Adrenal gland (tissue), 12 donors: ENCODE measurements around the gene FANCE. TPM values are rescaled to one million over a fixed set of nuclear protein-coding genes. Genes with fewer than 3 reads are reported as not detected.

Source experiments
- DNase-seq, 7 donors: peaks; one replicate each; pipeline ENCODE4 v3.0.0-alpha.2; 2019 to 2020
- H3K27ac ChIP-seq, 5 donors: fragments of 200-600 bp; sonication (generic) in 4 of 5; 1 replicate in 3 of 5; 2 replicates in 2 of 5; pipeline versions ENCODE4 v1.5.1 to v1.8.0; 2016 to 2020; ENCODE audit warnings: mild to moderate bottlenecking in 1 of 5
- H3K27me3 ChIP-seq: fragments of 200-600 bp; 2 replicates; pipeline ENCODE4 v1.8.0; 2021
- H3K36me3 ChIP-seq, 2 donors: fragments of 200-600 bp; replicated peaks in 1 of 2; 1 replicate in 1 of 2; 2 replicates in 1 of 2; pipeline versions ENCODE4 v1.5.1 to v1.8.0; 2018 to 2022
- H3K4me1 ChIP-seq, 2 donors: fragments of 200-600 bp; replicated peaks in 1 of 2; 1 replicate in 1 of 2; 2 replicates in 1 of 2; pipeline versions ENCODE4 v1.5.1 to v1.8.0; 2018 to 2021
- H3K4me3 ChIP-seq, 4 donors: fragments of 200-600 bp; sonication (generic) in 3 of 4; one replicate each; pipeline ENCODE4 v1.5.1; 2016 to 2018
- H3K9me3 ChIP-seq, 3 donors: fragments of 200-600 bp; sonication (generic) in 1 of 3; replicated peaks in 1 of 3; 1 replicate in 2 of 3; 2 replicates in 1 of 3; pipeline versions ENCODE4 v1.5.1 to v1.8.0; 2016 to 2021
- POLR2A ChIP-seq, 2 donors: fragments of 450-650 bp; IDR thresholded peaks; one replicate each; pipeline ENCODE4 v1.6.1; 2017; ENCODE audit warnings: antibody characterized with exemption in 2 of 2, mild to moderate bottlenecking in 2 of 2, moderate library complexity in 1 of 2
- WGBS, 4 donors: extraction: QIAGEN DNeasy Blood & Tissue Kit in 2 of 4; methylation state at CpG; one replicate each; pipeline versions ENCODE4 v1.1.5 to v1.1.7; 2013 to 2017; 5-methylcytosine and 5-hydroxymethylcytosine counted together
- intact Hi-C, 2 donors: fragments of 100-400 bp; cut with DNase I; formaldehyde crosslinking; loops; one replicate each; pipeline versions ENCODE4 v1.14.1 to v1.15.0; 2022 to 2023
- polyA plus RNA-seq, 3 donors: library from polyadenylated mRNA; stranded (reverse); fragments of 200-250 nt in 2 of 3; fragments of 350-450 nt in 1 of 3; fragmentation: Illumina TruSeq in 1 of 3; extraction: RNeasy Lipid Tissue Mini Kit (QIAGEN cat#74804) in 1 of 3; gene quantifications; one replicate each; pipeline ENCODE4 v1.2.3, GENCODE V29; 2013 to 2014
- total RNA-seq, 9 donors: library from RNA; depleted of rRNA in 4 of 9; stranded (reverse); fragments of >200 nt in 4 of 9; fragments of 120-200 nt in 1 of 9; fragmentation: NEBNext Ultra II Directional in 1 of 9; extraction: Animal tissue kit (Norgen Biotek cat#: 25700) in 1 of 9; gene quantifications; one replicate each; pipeline versions ENCODE4 v1.1.0 to v1.2.4, GENCODE V29; 2013 to 2023
- TF ChIP-seq, protein P1 (sequence below), 6 experiments: fragments of 450-650 bp in 4 of 6; fragments of 200-600 bp in 2 of 6; sonication (generic) in 1 of 6; IDR thresholded peaks; 1 replicate in 5 of 6; 2 replicates in 1 of 6; pipeline versions ENCODE4 v1.5.1 to v1.8.0; 2016 to 2021; ENCODE audit warnings: antibody characterized with exemption in 6 of 6, mild to moderate bottlenecking in 2 of 6, moderate library complexity in 1 of 6
- donor health status: healthy with polysubstance abuse.
- donor health status: Bipolar disorder and iron deficiency.
- donor health status: DM: yes; HTN: yes; CAD: no.
- donor health status: DM: no; HTN: no; CAD: no.
- donor health status: DM: no; HTN: no; CAD: no.
- donor health status: DM: yes; HTN: yes; CAD: no.

Gene FANCE
- total and polyA plus RNA-seq, 12 donors, result 1.0 to 5.3 (median 2.1) TPM

GRCh38 chr6:35496036-35496840, 44.1 kb downstream of the FANCE start:
- intact Hi-C loops, result no loop called here

GRCh38 chr6:35496841-35497570, 44.9 kb downstream of the FANCE start, which contains the start of gene TEAD3:
Gene TEAD3, minus strand, starts transcription at chr6:35497079.
- Histone ChIP-seq H3K4me1 (peaks cover 7 to 19% of the 10 kb centered on the region in 2 donors), H3K27ac (peak within 1 kb of the TSS in 4 of 5 donors; percentile 66 to 91 (median 75)), H3K4me3 (peak within 1 kb of the TSS in 2 of 4 donors; percentile 69 to 83), H3K27me3 (no peaks in the 10 kb centered on the region), H3K36me3 (no peaks in the 10 kb centered on the region), H3K9me3 (no peaks in the 10 kb centered on the region)
- DNase-seq, result peak in 3 of 7 donors; percentile 44 to 58 (median 49)
- 0 to 1% (median 1%) methylated on average over 4 to 96 of the region's 98 CpGs for WGBS, 4 donors
- TF ChIP-seq POLR2A (IDR thresholded peaks at IDR 0.05), result no peak
- TF ChIP-seq, protein P1, sequence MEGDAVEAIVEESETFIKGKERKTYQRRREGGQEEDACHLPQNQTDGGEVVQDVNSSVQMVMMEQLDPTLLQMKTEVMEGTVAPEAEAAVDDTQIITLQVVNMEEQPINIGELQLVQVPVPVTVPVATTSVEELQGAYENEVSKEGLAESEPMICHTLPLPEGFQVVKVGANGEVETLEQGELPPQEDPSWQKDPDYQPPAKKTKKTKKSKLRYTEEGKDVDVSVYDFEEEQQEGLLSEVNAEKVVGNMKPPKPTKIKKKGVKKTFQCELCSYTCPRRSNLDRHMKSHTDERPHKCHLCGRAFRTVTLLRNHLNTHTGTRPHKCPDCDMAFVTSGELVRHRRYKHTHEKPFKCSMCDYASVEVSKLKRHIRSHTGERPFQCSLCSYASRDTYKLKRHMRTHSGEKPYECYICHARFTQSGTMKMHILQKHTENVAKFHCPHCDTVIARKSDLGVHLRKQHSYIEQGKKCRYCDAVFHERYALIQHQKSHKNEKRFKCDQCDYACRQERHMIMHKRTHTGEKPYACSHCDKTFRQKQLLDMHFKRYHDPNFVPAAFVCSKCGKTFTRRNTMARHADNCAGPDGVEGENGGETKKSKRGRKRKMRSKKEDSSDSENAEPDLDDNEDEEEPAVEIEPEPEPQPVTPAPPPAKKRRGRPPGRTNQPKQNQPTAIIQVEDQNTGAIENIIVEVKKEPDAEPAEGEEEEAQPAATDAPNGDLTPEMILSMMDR (IDR thresholded peaks at IDR 0.05), result no peak
- intact Hi-C loops, result no loop called here

More at GRCh38 chr6:35496036-35496840, 44.1 kb downstream of the FANCE start:
- Histone ChIP-seq H3K27ac (peak overlapping the region in 4 of 5 donors; percentile 42 to 91 (median 72)), H3K4me1 (peaks cover 7 to 19% of the 10 kb centered on the region in 2 donors), H3K27me3 (no peaks in the 10 kb centered on the region), H3K36me3 (no peaks in the 10 kb centered on the region), H3K9me3 (no peaks in the 10 kb centered on the region), H3K4me3 (peak overlapping the region in 2 of 4 donors; percentile 69 to 83)
- peak in 4 of 7 donors; percentile 46 to 50 (median 49) for DNase-seq
- TF ChIP-seq, protein P1 (IDR thresholded peaks at IDR 0.05), result no peak
- peak in 1 of 2 donors; percentile 15 for TF ChIP-seq POLR2A (IDR thresholded peaks at IDR 0.05)
- WGBS, 4 donors, result 16 to 53% (median 29%) methylated on average over 4 to 61 of the region's 63 CpGs

- Histone ChIP-seq H3K4me3 (peak overlapping the region in 2 of 4 donors; percentile 55 to 83), H3K9me3 (no peaks in the 10 kb centered on the region), H3K27me3 (no peaks in the 10 kb centered on the region), H3K27ac (peak overlapping the region in 4 of 5 donors; percentile 57 to 91 (median 74)), H3K36me3 (no peaks in the 10 kb centered on the region), H3K4me1 (peaks cover 7 to 19% of the 10 kb centered on the region in 2 donors)
- DNase-seq, result peak in 6 of 7 donors; percentile 55 to 77 (median 58)
- TF ChIP-seq POLR2A (IDR thresholded peaks at IDR 0.05), result no peak
- TF ChIP-seq, protein P1 (IDR thresholded peaks at IDR 0.05), result no peak
- intact Hi-C loops, result no loop called here
- WGBS, 4 donors, result 1 to 8% (median 5%) methylated on average over 37 to 77 of the region's 77 CpGs
Observed at GRCh38 chr6:35497571-35498421, 45.7 kb downstream of the FANCE start.
